ENCODE measurements around the gene BMAL1.

- TF ChIP-seq CTCF (IDR thresholded peaks at IDR 0.05; ENCODE audit: extremely low read depth in 1 of 2, insufficient read depth in 1 of 2, low read depth in 1 of 2, low read length in 2 of 2) (no peak), EZH2 (IDR thresholded peaks at IDR 0.05; ENCODE audit: borderline replicate concordance, low read depth, low read length, severe bottlenecking) (no peak)
- TF ChIP-seq, protein P1, sequence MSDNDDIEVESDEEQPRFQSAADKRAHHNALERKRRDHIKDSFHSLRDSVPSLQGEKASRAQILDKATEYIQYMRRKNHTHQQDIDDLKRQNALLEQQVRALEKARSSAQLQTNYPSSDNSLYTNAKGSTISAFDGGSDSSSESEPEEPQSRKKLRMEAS (IDR thresholded peaks at IDR 0.05; ENCODE audit: insufficient read depth, insufficient read length) = no peak
Observed at GRCh38 chr11:13271060-13271693, 6.4 kb upstream of the BMAL1 start.
